Esophagus squamous epithelium (tissue), 5 donors: ENCODE results near the gene CHI3L1. TPM values are rescaled to one million over a fixed set of nuclear protein-coding genes. Genes with fewer than 3 reads are reported as not detected.

Source experiments
- DNase-seq: peaks from one replicate; lab custom pipeline; 2025; lab: John Stamatoyannopoulos, UW
- H3K27ac ChIP-seq, 4 donors: fragments of 200-600 bp; sonication (generic); one replicate each; pipeline ENCODE4 v1.5.1; 2016 to 2019; ENCODE audit warnings: mild to moderate bottlenecking in 1 of 4
- H3K27me3 ChIP-seq, 4 donors: fragments of 200-600 bp; sonication (generic); 1 replicate in 3 of 4; 2 replicates in 1 of 4; pipeline versions ENCODE4 v1.5.1 to v1.6.0; 2017 to 2021; ENCODE audit warnings: antibody characterized with exemption in 1 of 4
- H3K36me3 ChIP-seq, 3 donors: fragments of 200-600 bp; sonication (generic); one replicate each; pipeline ENCODE4 v1.5.1; 2016 to 2019
- H3K4me1 ChIP-seq, 3 donors: fragments of 200-600 bp; sonication (generic); one replicate each; pipeline ENCODE4 v1.5.1; 2017 to 2019
- H3K4me3 ChIP-seq, 4 donors: fragments of 200-600 bp; sonication (generic); 1 replicate in 3 of 4; 2 replicates in 1 of 4; pipeline ENCODE4 v1.5.1; 2016 to 2019; ENCODE audit warnings: mild to moderate bottlenecking in 2 of 4, moderate library complexity in 1 of 4
- H3K9me3 ChIP-seq, 3 donors: fragments of 200-600 bp; sonication (generic); one replicate each; pipeline ENCODE4 v1.5.1; 2016 to 2019
- CTCF ChIP-seq, 6 experiments: fragments of 450-650 bp in 4 of 6; fragments of 200-600 bp in 2 of 6; sonication (generic) in 2 of 6; IDR thresholded peaks; one replicate each; pipeline ENCODE4 v1.5.1; 2016 to 2019; ENCODE audit warnings: antibody characterized with exemption in 6 of 6, mild to moderate bottlenecking in 4 of 6, moderate library complexity in 4 of 6
- POLR2A ChIP-seq, 4 donors: fragments of 450-650 bp; IDR thresholded peaks; one replicate each; pipeline ENCODE4 v1.6.1; 2017; ENCODE audit warnings: antibody characterized with exemption in 4 of 4, mild to moderate bottlenecking in 4 of 4, moderate library complexity in 3 of 4
- WGBS, 2 donors: methylation state at CpG; one replicate each; pipeline ENCODE4 v1.1.5; 2018; 5-methylcytosine and 5-hydroxymethylcytosine counted together
- intact Hi-C: fragments of 100-400 bp; cut with DNase I; formaldehyde crosslinking; loops from one replicate; pipeline ENCODE4 v1.15.0; 2022
- total RNA-seq, 4 donors: library from RNA; depleted of rRNA; stranded (reverse); fragments of >200 nt; gene quantifications; one replicate each; pipeline ENCODE4 v1.1.0, GENCODE V29; 2016
- donor health status: DM: yes; HTN: yes; CAD: no.

CHI3L1 gene
- total RNA-seq, 4 donors from 2014 or later: 0.38 to 10.9 (median 9.1) TPM

GRCh38 chr1:203176273-203177035, 10.1 kb downstream of the CHI3L1 start:
- WGBS, 2 donors: 85 to 92% methylated on average over 4 of the region's 9 CpGs
- Histone ChIP-seq H3K9me3 (no peaks in the 10 kb centered on the region), H3K36me3 (no peaks in the 10 kb centered on the region), H3K4me3 (no peak overlapping the region), H3K4me1 (peaks cover 0 to 34% (median 6%) of the 10 kb centered on the region in 3 donors), H3K27ac (no peak overlapping the region), H3K27me3 (peaks cover 0 to 13% (median 0%) of the 10 kb centered on the region in 4 donors)
- intact Hi-C loops: no loop called here
- no peak for DNase-seq
- TF ChIP-seq CTCF (IDR thresholded peaks at IDR 0.05) (no peak), POLR2A (IDR thresholded peaks at IDR 0.05) (no peak)

GRCh38 chr1:203175827-203176241, 10.7 kb downstream of the CHI3L1 start:
- DNase-seq: no peak
- H3K27ac ChIP-seq: no peak overlapping the region
- no peak overlapping the region for H3K4me3 ChIP-seq
- no peaks in the 10 kb centered on the region for H3K9me3 ChIP-seq
- 93% methylated on average over 3 of the region's 9 CpGs; no CpG with 5 or more reads in 1 of the 2 donors for WGBS, 2 donors
- H3K27me3 ChIP-seq: peaks cover 0 to 16% (median 0%) of the 10 kb centered on the region in 4 donors
- no peak for TF ChIP-seq CTCF (IDR thresholded peaks at IDR 0.05)
- no peak for TF ChIP-seq POLR2A (IDR thresholded peaks at IDR 0.05)
- H3K4me1 ChIP-seq: peaks cover 0 to 34% (median 6%) of the 10 kb centered on the region in 3 donors
- intact Hi-C loops: no loop called here
- H3K36me3 ChIP-seq: no peaks in the 10 kb centered on the region

- Histone ChIP-seq H3K4me3 (no peak within 1 kb of the TSS), H3K27me3 (peaks cover 0 to 16% (median 0%) of the 10 kb centered on the region in 4 donors), H3K36me3 (no peaks in the 10 kb centered on the region), H3K9me3 (no peaks in the 10 kb centered on the region), H3K4me1 (peaks cover 0 to 34% (median 6%) of the 10 kb centered on the region in 3 donors), H3K27ac (no peak within 1 kb of the TSS)
- no CpG with 5 or more reads among the region's 5 CpGs for WGBS, 2 donors
- intact Hi-C loops: no loop called here
- TF ChIP-seq CTCF (IDR thresholded peaks at IDR 0.05): no peak
- no peak for TF ChIP-seq POLR2A (IDR thresholded peaks at IDR 0.05)
- DNase-seq: no peak
Measured at GRCh38 chr1:203175237-203175826, 11.2 kb downstream of the CHI3L1 start, which contains the start of gene MYBPH. MYBPH (minus strand) TSS chr1:203175826; CDS start chr1:203175755, 71 bp downstream.

GRCh38 chr1:203174324-203174985, 12.0 kb downstream of the CHI3L1 start:
- WGBS, 2 donors: 86 to 88% methylated on average over 4 to 8 of the region's 12 CpGs
- H3K9me3 ChIP-seq: no peaks in the 10 kb centered on the region
- H3K27me3 ChIP-seq: peaks cover 0 to 16% (median 0%) of the 10 kb centered on the region in 4 donors
- H3K4me3 ChIP-seq: no peak overlapping the region
- no peak for DNase-seq
- H3K27ac ChIP-seq: no peak overlapping the region
- H3K4me1 ChIP-seq: peaks cover 0 to 34% (median 6%) of the 10 kb centered on the region in 3 donors
- TF ChIP-seq CTCF (IDR thresholded peaks at IDR 0.05) (no peak), POLR2A (IDR thresholded peaks at IDR 0.05) (no peak)
- intact Hi-C loops: no loop called here
- H3K36me3 ChIP-seq: no peaks in the 10 kb centered on the region
